ENCODE measurements around the gene HNRNPUL2.

Gene HNRNPUL2

DNA sequence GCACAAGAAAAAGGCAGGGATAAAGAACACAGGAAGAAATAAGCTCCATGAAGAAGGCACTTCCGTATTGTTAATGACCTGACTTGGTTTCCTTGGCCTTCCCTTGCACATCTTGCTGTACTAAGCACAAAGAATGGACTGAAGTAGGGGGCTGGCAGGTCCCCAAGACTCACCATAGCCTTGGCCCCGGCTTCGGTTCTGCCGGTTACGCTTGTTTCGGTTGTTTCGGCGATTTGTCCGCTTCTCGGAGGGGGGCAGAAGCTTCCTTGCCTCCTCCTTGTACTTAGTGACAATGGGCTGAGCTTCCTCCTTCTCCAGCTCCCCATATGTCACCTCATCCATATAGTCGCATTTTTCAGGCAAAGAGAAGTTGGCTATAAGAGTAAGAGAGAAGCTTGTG lies 10.4 kb downstream of the HNRNPUL2 start:
- no peak for DNase-seq
- Histone ChIP-seq H3K36me3 (peaks cover 54% of the 10 kb centered on the region), H3K27me3 (no peaks in the 10 kb centered on the region), H3K4me3 (ENCODE audit: low read depth, low read length) (no peak overlapping the region), H3K4me1 (no peaks in the 10 kb centered on the region), H3K9me3 (no peaks in the 10 kb centered on the region)
- TF ChIP-seq, protein P1, sequence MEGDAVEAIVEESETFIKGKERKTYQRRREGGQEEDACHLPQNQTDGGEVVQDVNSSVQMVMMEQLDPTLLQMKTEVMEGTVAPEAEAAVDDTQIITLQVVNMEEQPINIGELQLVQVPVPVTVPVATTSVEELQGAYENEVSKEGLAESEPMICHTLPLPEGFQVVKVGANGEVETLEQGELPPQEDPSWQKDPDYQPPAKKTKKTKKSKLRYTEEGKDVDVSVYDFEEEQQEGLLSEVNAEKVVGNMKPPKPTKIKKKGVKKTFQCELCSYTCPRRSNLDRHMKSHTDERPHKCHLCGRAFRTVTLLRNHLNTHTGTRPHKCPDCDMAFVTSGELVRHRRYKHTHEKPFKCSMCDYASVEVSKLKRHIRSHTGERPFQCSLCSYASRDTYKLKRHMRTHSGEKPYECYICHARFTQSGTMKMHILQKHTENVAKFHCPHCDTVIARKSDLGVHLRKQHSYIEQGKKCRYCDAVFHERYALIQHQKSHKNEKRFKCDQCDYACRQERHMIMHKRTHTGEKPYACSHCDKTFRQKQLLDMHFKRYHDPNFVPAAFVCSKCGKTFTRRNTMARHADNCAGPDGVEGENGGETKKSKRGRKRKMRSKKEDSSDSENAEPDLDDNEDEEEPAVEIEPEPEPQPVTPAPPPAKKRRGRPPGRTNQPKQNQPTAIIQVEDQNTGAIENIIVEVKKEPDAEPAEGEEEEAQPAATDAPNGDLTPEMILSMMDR (IDR thresholded peaks at IDR 0.05; ENCODE audit: low read depth, low read length): no peak

DNA sequence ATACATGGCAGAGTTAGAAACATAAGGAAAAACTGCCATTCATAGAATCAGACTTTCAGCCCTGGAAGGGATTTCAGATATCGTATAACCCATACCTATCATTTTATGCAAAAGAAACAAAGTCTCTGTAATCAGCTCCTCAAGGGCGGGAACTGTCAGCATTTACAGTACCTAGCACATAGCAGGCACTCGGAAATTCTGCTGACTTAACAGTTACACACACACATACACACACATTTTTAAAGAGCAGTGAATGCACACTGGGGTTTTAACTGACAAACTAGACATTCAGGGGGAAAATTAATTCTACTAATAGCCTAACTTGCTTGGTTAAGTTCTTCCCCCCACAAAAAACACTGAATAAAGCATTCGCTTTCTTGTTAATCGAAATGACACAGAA lies 11.1 kb downstream of the HNRNPUL2 start:
- H3K9me3 ChIP-seq: no peaks in the 10 kb centered on the region
- DNase-seq: no peak
- TF ChIP-seq, protein P1 (IDR thresholded peaks at IDR 0.05; ENCODE audit: low read depth, low read length): no peak
- no peak overlapping the region for H3K4me3 ChIP-seq (ENCODE audit: low read depth, low read length)
- peaks cover 55% of the 10 kb centered on the region for H3K36me3 ChIP-seq
- H3K27me3 ChIP-seq: no peaks in the 10 kb centered on the region
- H3K4me1 ChIP-seq: no peaks in the 10 kb centered on the region

DNA sequence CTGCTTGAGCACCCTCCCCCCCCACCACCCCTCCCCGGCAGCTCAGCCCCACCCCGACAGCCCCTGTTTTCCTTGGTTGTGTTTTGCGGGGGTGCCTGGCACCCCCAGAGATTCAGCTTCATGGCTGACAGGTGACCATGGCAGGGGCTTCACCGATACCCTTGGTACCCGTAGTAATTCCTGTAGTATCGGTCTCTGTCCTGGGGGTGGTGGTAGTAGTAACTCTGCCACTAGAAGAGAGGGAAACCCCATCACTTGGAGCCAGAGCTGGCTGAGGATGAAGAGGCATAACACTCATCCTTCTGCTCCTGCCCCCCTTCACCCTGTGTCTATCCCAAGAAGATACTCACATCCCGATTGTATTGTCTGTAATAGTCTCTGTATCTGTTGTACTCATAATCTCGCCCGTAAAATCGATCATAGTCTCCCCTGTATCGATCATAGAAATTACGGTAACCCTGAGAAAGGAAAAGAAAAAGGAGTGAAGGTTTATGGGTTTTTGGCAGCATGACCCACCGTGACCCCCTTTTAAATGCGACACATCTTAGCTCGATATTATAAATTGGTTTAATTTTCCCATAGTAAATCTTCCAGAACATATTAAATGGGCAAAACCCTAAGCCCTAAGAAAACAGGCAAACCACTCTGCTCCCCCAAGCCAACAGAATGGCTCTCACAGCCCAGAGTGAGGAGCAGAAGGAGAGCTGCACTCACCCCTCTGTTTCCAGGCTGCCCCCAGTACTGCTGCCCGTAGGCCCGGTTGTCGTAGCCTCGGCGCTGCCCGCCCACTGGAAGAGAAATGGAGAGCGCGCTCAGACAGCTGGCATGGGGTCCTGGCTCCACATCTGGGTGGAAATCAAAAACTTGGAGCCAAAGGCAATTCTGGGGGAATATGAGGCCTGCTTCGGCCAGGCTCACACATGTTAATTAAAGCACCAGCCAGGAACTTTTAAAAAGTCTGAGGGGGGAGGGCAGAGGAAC lies 11.8 kb downstream of the HNRNPUL2 start:
- Histone ChIP-seq H3K4me1 (no peaks in the 10 kb centered on the region), H3K27me3 (no peaks in the 10 kb centered on the region), H3K36me3 (peaks cover 53% of the 10 kb centered on the region), H3K4me3 (ENCODE audit: low read depth, low read length) (no peak overlapping the region), H3K9me3 (no peaks in the 10 kb centered on the region)
- TF ChIP-seq, protein P1 (IDR thresholded peaks at IDR 0.05; ENCODE audit: low read depth, low read length): no peak
- DNase-seq: no peak

DNA sequence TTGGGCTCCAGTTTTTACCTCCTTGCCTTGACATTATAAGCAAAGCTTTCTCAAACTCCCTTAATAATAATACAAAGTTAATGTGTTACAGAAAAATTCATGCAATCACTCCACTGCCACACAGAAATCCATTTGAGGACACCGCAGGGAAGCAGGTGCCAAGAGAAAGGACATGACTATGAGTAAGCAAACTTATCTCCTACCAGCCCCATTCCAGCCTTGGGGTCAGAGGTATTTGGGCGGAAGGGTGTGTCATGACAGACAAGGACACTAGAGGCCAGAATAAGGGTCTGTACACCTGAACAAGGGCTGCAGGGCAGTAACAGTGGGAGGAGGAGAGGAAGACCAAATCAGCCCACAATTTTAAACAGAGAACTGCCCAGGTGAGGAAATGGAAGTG lies 13.9 kb downstream of the HNRNPUL2 start:
- no peak for DNase-seq
- TF ChIP-seq, protein P1 (IDR thresholded peaks at IDR 0.05; ENCODE audit: low read depth, low read length): no peak
- Histone ChIP-seq H3K4me1 (peaks cover 5% of the 10 kb centered on the region; the same call in 1 of the 2 replicates), H3K27me3 (no peaks in the 10 kb centered on the region), H3K4me3 (ENCODE audit: low read depth, low read length) (no peak overlapping the region), H3K9me3 (no peaks in the 10 kb centered on the region), H3K36me3 (peaks cover 47% of the 10 kb centered on the region)

DNA sequence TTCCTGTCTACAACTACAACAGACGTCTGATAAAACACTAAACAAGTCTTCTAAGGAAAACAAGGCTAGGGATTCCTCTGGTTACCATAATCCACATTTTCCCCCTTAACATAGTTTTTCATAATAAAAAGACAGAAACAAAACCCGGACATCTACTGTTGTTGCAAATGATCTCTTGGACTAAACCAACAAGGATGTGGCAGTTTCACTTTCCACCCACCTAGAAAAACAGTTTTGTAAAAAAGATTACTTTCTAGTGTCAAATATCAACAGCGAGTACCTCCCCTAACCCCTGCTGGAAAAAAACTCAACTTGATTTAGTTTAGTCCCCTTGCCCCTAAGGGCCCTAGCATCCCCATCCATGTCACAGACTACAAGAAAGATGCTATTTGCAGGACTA lies 14.4 kb downstream of the HNRNPUL2 start:
- Histone ChIP-seq H3K4me1 (peaks cover 5% of the 10 kb centered on the region; the same call in 1 of the 2 replicates), H3K36me3 (peaks cover 42% of the 10 kb centered on the region), H3K27me3 (no peaks in the 10 kb centered on the region), H3K9me3 (no peaks in the 10 kb centered on the region), H3K4me3 (ENCODE audit: low read depth, low read length) (no peak overlapping the region)
- DNase-seq: no peak
- TF ChIP-seq, protein P1 (IDR thresholded peaks at IDR 0.05; ENCODE audit: low read depth, low read length): no peak

DNA sequence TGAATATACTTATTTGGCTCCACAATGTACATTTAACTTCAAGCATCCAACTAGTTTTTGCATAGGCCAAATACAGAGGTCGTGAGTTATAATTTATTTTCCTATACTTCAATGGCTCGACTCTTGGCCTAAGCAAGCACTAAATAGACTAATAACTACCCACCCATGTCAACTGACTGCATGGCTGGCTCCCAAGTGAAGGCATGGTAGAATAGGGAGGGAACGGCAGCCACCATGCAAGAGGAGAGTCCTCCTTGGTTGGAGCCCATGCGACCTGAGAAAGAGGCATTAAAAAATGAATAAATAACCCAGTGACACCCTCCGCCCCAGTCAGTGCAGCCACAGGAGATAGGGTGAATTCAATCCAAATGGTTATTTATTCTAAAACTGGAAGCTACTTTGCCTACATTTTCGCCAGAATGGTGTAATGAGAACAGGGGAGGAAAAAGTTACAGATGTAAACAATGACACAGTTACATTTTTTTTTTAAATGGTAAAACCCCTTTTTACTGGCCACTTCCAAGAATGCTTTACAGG lies 14.9 kb downstream of the HNRNPUL2 start:
- H3K36me3 ChIP-seq: peaks cover 37% of the 10 kb centered on the region

More for the DNA sequence above, 14.9 kb downstream of the HNRNPUL2 start:
- H3K9me3 ChIP-seq: no peaks in the 10 kb centered on the region
- H3K4me1 ChIP-seq: peaks cover 8% of the 10 kb centered on the region; the same call in 1 of the 2 replicates
- H3K27me3 ChIP-seq: no peaks in the 10 kb centered on the region
- TF ChIP-seq, protein P1 (IDR thresholded peaks at IDR 0.05; ENCODE audit: low read depth, low read length): no peak
- no peak for DNase-seq
- no peak overlapping the region for H3K4me3 ChIP-seq (ENCODE audit: low read depth, low read length)
